HepG2 (cell line): ENCODE data around the gene MED13L.

Source experiments
- CTCF ChIP-seq: sonication (generic); formaldehyde crosslinking; IDR thresholded peaks from 2 replicates; pipeline ENCODE4 v1.5.0; 2020; ENCODE audit warnings: mild to moderate bottlenecking, missing genetic modification reagents, moderate library complexity
- EZH2 ChIP-seq: conservative IDR thresholded peaks from 2 replicates; pipeline ENCODE4 v1.6.1; 2012; ENCODE audit warnings: mild to moderate bottlenecking, low read depth, low read length, moderate library complexity
- KAT2B ChIP-seq: fragments of 150-350 bp; IDR thresholded peaks from 2 replicates; pipeline ENCODE4 v1.6.1; 2014; ENCODE audit warnings: low read depth, low read length, borderline replicate concordance
- KDM4B ChIP-seq: sonication (generic); formaldehyde crosslinking; IDR thresholded peaks from 2 replicates; pipeline ENCODE4 v1.4.0; 2020; ENCODE audit warnings: missing genetic modification reagents
- NR3C1 ChIP-seq: sonication (generic); formaldehyde crosslinking; IDR thresholded peaks from 2 replicates; pipeline ENCODE4 v1.4.0; 2020; ENCODE audit warnings: missing genetic modification reagents
- RFX5 ChIP-seq: IDR thresholded peaks from 2 replicates; pipeline ENCODE4 v1.6.1; 2011; ENCODE audit warnings: low read depth, low read length, improper control_type of control experiment
- SATB2 ChIP-seq: sonication (generic); formaldehyde crosslinking; IDR thresholded peaks from 2 replicates; pipeline ENCODE4 v1.5.0; 2020; ENCODE audit warnings: missing genetic modification reagents
- TCF7L2 ChIP-seq: IDR thresholded peaks from 2 replicates; pipeline ENCODE4 v1.6.1; 2011; ENCODE audit warnings: mild to moderate bottlenecking, low read depth, low read length, moderate library complexity
- ZFP36L2 ChIP-seq: sonication (generic); formaldehyde crosslinking; IDR thresholded peaks from 2 replicates; pipeline ENCODE4 v1.4.0; 2020; ENCODE audit warnings: missing genetic modification reagents
- ZFX ChIP-seq: sonication (generic); formaldehyde crosslinking; IDR thresholded peaks from 2 replicates; pipeline ENCODE4 v1.4.0; 2020; ENCODE audit warnings: mild to moderate bottlenecking, low read depth, missing genetic modification reagents, moderate library complexity
- ZNF326 ChIP-seq: sonication (generic); formaldehyde crosslinking; IDR thresholded peaks from 2 replicates; pipeline ENCODE4 v1.4.0; 2020; ENCODE audit warnings: missing genetic modification reagents, borderline replicate concordance
- ZNF530 ChIP-seq: sonication (generic); formaldehyde crosslinking; IDR thresholded peaks from 2 replicates; pipeline ENCODE4 v1.5.0; 2020; ENCODE audit warnings: low read depth, mild to moderate bottlenecking, missing genetic modification reagents

GRCh38 chr12:115910057-115910456, 367.4 kb downstream of the MED13L start:
- no peak for TF ChIP-seq ZFX (CRISPR knock-in tag)
- TF ChIP-seq ZFP36L2 = no peak
- TF ChIP-seq CTCF (CRISPR knock-in tag) = no peak
- TF ChIP-seq KAT2B = no peak
- no peak for TF ChIP-seq KDM4B (CRISPR knock-in tag)
- TF ChIP-seq ZNF326 (CRISPR knock-in tag) = no peak
- TF ChIP-seq RFX5 = no peak
- no peak for TF ChIP-seq EZH2
- TF ChIP-seq SATB2 (CRISPR knock-in tag) = no peak
- no peak for TF ChIP-seq TCF7L2
- no peak for TF ChIP-seq ZNF530 (CRISPR knock-in tag)
- no peak for TF ChIP-seq NR3C1 (CRISPR knock-in tag)
